HG03064 (cell line): ENCODE results near the gene NDUFV2.
A peak's percentile ranks its signal among the peaks of the same experiment; 100 is the strongest.

Experiments used
- ATAC-seq: cut with Tn5 transposase; IDR thresholded peaks from one replicate; pipeline ENCODE4 v1.9.1; 2021; ENCODE audit warnings: low read depth; ENCODE audit not compliant: unreplicated experiment

Gene NDUFV2

DNA sequence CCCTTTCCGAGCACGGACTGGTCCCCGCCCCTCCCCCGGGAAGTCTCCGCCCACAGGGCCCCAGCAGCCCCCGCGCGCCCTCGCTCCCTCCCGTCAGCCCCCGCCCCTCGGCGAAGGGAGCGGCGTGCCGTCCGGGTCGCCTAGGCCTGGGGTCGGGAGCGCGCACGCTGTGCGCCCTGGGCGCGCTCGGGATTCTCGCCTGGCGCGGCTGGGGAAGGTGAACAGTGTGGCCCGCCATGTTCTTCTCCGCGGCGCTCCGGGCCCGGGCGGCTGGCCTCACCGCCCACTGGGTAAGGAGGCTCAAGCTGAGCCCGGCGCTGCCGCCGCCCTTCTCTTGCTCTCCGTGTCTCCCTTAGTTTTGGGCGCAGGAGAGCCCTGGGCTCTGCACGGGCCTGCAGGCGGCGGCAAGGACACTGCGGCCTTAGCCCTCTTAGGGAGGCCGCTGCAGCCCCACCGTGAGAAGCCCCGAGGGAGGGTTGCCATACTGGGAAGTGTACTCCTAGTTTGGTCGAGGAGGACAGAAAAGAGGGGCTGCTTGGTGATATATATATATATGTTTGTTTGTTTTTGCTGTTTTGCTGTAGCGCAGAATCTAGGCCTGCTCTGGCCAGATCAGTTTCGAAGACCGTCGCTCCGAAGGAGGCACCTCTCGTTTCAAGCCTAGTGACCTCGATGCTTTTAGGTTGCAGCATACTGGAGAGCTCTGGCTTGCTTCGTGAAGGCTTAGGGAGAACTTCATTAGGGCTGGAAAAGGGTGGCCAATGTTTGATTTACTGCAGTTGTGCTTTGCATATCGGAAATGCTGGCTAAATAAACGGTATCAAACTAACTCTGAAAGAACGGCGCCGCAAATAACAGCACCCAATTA, at the start of gene NDUFV2:
Gene NDUFV2 (plus strand): TSS at position 192 of the 868 bp plus-strand sequence. CDS start 45 bp downstream, at position 237.
- peak; percentile 85 for ATAC-seq

- no peak for ATAC-seq
These were observed 48.7 kb upstream of the NDUFV2 start for GRCh38 chr18:9053814-9054213.

- ATAC-seq, result no peak
These were observed 47.3 kb upstream of the NDUFV2 start for GRCh38 chr18:9055185-9055584.

- ATAC-seq, result no peak
These were observed 46.9 kb upstream of the NDUFV2 start for GRCh38 chr18:9055626-9056025.

DNA sequence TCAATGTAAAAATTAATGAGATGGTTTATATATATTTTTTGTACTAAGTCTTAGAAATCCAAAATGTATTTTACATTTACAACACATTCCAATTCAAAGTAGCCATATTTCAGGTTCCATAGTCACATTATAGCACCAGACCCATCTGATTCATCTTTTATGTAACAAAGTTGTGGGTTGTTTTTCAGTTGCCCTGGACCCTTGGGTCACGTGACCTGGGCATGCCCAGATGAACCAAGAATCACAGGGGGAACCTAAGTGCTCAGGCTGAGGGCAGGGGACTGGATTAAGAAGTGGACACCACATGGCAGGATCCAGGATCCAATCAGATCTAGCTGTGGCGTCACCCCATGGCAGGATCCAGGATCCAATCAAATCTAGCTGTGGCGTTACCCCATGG, 44.9 kb upstream of the NDUFV2 start:
- ATAC-seq, result no peak

DNA sequence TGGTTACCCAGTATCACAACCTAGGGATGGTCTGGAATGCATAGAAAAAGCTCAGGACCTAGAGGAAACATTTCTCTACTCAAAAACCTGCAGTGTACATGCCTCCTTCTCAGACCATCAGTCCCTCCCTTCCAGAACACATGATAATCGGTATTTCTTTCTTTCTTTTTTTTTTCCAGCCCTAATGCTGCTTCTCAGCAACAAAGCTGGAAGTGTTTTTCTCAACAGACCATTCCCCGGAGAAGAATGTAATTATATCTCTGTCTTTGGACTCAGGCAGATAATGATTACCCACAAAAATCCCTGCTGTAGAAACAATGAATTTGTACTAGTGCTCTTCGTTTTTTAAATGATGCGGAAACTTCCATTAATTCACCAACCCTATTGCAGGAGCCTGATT, 44.1 kb upstream of the NDUFV2 start:
- no peak for ATAC-seq

DNA sequence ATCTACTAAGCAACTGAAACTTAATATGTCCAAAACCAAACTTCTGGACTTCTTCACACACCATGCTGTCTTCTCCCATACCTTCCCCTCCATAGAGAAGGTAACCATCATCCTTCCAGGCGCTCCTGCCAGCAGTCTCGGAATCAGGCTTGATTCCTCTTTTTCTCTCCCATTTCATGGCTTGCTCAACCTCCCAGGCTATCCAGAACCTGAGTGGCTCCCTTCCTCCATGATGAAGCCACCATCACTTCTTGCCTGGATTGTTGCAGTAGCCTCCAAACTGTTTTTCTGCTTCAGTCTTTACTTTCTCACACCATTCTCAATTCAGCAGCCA, 40.1 kb upstream of the NDUFV2 start:
- ATAC-seq, result no peak

DNA sequence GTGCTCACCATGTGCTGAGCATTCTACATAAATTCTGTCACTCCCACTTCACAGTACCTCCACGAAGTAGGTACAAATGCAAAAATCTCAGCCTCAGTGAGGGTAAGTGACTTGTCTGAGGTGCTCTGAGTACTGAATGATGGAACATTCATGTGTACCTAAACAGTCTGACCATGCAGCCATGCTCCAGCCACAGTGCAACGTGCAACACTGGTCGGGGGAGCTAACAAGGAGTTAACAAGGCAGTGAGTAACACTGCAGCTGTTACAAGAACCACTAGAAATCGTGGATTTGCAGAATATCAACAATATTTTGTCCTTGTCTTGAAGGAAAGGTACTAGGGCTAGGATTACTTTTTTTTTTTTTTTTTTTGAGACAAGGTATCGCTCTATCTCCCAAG, 36.6 kb upstream of the NDUFV2 start:
- no peak for ATAC-seq

GRCh38 chr18:9066358-9066757, 36.1 kb upstream of the NDUFV2 start:
- peak; percentile 25 for ATAC-seq

DNA sequence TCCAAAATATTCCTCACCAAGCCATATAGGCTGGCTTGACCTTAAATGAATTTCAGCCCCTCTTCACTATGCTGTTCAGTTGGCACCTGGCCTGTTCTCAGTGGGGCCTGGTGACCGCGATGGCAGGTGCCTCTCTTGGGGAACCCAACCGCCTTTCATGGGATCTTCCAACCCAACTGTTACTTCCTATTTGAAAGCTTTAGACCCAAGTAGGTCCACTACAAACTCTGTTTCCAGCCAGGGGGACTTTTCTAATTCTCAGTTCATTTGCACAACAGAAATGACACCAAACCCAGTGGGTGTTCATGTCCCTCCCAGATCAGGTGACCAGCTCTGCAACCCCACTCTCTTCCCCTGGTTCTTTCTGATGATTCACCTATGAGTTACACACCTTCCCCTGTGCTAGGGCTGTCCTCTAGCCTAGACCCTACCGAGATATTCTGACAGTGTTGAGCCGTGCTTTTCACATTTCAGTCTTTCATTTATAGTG, 35.6 kb upstream of the NDUFV2 start:
- peak; percentile 68 for ATAC-seq

GRCh38 chr18:9067823-9068222, 34.7 kb upstream of the NDUFV2 start:
- no peak for ATAC-seq

- no peak for ATAC-seq
These were observed 34.2 kb upstream of the NDUFV2 start for GRCh38 chr18:9068346-9068745.

DNA sequence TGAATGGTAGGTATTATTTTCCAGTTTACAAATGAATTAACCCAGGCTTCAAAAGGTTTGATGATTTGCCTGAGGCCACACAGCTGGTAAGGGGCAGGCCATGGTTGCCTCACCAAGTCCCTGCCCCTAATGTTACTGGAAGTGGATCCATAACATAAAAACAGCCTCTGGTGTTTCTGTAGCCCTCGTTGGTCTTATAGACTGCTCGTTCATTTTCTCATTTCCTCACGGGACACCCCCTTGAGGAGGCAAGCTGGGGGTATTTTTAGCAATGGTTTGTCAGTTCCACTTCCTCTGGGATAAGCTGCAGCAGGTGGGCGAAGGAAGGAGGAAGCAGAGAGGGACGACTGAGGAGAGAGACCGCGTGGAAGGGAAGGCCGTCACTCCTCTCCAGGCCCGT, 32.9 kb upstream of the NDUFV2 start:
- ATAC-seq, result no peak

GRCh38 chr18:9070212-9070611, 32.3 kb upstream of the NDUFV2 start:
- no peak for ATAC-seq

GRCh38 chr18:9079818-9080528, 22.5 kb upstream of the NDUFV2 start:
- ATAC-seq, result no peak

DNA sequence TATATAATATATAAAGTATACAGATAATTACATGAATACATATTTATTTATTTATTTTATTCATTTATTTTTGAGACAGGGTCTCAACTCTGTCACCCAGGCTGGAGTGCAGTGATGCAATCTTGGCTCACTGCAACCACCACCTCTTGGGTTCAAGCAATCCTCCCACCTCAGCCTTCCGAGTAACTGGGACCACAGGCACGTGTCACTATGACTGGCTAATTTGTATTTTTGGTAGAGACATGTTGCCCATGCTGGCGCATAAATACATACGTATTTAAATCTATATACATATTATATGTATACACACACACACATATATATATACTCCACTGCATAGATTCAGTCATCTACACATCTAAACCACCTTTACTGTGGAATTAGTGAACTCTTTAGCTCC, 20.6 kb upstream of the NDUFV2 start:
- ATAC-seq, result no peak

DNA sequence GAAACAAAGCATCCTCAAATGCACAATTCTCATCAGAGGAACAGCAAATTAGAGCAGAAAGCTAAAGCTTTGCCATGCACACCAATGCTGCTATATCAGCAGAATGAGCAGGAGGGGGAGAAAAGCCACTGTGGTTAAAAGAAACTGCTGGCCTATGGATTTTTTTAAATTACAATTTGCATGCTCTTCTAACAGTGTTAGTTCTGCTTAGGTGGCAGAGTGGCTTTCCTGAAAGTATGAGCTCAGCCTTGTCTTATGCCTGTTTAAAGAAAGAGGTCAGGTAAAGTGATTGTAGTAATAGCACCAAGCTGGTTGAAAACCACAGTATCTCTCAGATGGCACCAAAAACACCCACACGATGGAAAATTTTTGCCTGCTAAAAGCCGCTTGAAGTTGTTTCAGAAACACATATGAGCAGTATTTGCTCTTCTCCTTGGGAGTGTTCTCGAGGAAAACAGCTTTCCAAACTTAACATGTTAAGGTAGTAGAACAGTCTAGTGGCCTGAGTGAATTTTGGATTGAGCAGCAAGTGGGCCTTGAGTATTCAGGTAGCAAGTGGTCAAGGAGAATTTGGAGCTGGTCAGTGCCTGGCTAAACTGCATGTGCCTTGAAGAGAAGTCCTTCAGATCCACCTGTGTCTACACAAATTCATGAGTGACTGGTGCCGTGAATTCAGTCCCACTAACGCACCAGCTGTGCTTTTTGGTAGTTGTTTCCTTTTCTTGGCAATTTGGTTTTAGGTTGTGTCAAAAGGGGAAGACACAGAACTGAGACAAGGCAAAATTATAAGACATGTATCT, 19.6 kb upstream of the NDUFV2 start:
- no peak for ATAC-seq

DNA sequence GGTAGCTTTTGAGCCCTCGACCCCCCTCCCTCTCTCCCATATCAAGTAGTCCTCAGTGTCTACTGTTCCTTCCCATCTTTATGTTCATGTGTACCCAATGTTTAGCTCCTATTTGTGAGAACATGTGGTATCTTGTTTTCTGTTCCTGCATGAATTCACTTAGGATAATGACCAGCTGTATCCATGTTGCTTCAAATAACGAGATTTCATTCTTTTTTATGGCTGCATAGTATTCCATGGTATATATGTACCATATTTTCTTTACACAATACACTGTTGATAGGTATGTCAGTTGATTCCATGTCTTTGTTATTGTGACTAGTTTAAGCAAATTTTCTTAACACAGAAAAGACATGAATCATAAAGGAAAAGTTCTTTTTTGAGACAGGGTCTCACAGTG, 16.5 kb upstream of the NDUFV2 start:
- no peak for ATAC-seq

GRCh38 chr18:9086624-9087023, 15.9 kb upstream of the NDUFV2 start:
- no peak for ATAC-seq

DNA sequence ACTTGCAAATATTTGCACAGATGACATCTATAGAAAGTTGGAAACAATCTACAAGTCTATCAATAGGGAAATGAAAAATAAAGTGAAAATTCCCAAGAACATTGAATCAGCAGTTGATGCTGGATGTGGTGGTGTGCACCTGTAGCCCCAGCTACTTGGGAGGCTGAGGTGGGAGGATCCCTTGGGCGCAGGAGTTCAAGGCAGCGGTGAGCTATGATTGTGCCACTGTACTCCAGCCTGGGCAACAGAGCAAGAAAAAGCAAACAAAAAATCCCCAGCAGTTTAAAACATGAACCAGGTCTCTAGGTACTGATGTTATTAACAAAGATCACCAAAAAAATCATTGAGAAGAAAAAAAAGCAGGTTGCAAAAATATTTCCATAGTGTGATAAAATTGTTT, 15.4 kb upstream of the NDUFV2 start:
- ATAC-seq, result no peak

DNA sequence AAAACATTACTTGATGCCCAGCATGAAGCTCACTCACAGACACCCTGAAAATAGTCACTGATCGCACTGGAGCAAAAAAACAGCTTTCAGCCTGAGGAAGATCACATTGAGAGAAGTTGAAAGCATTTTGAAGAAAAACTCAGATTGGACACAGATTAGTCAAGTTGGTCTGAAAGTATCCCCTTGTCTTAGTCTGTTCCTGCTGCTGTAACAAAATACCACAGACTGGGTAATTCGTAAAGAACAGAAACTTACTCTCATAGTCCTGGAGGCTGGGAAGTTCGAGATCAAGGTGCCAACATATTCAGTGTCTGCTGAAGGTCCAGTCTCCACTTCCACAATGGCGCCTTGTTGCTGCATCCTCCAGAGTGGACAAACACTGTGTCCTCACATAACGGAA, 14.2 kb upstream of the NDUFV2 start:
- ATAC-seq, result no peak
